ENCODE measurements around the gene ATP6V0A1. TPM values are rescaled to one million over a fixed set of nuclear protein-coding genes. Genes with fewer than 3 reads are reported as not detected.

Gene ATP6V0A1
- total RNA-seq, 2 experiments from 2014 or later: 4.6 to 6.0 TPM

DNA sequence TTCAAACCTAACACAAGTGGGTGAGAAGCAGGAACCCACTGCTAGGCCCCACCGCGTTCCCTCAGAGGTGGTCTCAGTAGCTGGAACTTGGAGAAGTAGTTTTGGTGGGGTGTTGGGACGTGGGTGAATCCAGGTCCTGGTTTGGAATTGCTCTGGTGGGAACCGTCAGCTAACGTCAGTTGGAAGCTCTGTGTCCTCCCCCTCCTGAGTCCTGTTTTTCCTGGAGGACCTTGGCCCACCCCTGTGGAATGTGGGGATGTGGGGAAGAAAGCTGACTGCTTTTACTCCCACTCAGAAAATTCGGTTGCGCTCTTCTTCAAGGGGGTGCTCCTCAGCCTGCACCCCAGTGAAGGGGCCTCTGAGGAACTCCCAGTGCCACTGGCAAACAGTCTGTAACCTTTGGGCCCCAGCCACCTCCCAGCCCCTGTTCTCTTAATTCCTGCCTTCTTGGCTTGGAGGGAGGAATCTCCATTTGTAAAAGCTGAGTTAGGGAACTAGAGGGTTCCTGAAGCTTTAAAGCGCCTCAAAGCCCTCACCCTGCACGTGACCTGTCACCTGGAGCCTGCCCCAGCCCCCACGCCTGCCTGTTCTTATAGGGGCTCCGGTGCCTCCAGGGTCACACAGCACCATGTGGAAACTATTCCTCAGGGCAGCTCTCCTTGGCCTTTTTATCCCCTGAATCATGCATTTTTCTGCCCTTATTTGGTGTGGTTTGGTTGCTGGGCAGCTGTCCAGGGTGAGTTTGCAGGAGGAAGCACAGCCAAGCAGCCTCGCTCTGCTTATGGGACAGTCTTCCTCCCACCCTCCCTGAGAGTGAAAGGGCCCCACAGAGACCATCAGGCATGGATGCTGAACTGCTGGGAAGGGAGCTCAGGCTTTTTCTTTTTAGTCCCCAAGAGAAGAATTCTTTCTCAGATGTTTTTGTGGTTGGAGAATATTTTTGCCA lies 61.1 kb downstream of the ATP6V0A1 start:
- Mint-ChIP-seq H3K27ac (no peak overlapping the region), H3K27me3 (peaks cover 42% of the 10 kb centered on the region), H3K36me3 (no peaks in the 10 kb centered on the region), H3K9me3 (ENCODE audit: low read depth) (no peaks in the 10 kb centered on the region), H3K4me3 (no peak overlapping the region), H3K4me1 (peaks cover 18% of the 10 kb centered on the region)
- CTCF ChIA-PET: interaction anchor here (0.8 to 4.8 kb wide), 20 partner anchors 7 to 336 kb away, joined by 3 to 26 read pairs (median 5); partner anchors contain the start of genes CAVIN1 and STAT3
- no peak for DNase-seq
- ATAC-seq: no peak

DNA sequence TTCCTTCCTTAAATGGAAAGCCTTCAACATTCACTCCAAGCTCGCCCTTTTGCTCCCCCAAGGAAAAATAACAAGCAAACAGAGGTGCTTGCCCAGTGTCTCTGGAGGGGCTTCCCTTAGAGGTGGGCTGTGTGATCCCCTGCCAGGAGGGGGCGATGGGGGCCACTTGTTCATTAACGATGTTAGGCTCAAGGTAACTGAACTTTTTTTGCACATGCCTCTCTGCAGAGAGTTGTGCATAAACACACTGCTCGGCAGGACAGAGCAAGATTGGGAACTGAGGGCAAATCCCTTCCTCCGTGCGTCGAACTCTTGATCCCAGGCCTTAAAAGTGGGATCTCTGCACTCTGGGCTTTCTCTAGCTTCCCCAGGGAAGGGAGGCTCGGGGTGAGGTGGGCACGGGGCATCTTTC lies 61.9 kb downstream of the ATP6V0A1 start:
- Mint-ChIP-seq H3K4me1 (peaks cover 23% of the 10 kb centered on the region), H3K27ac (no peak overlapping the region), H3K36me3 (no peaks in the 10 kb centered on the region), H3K4me3 (no peak overlapping the region), H3K9me3 (ENCODE audit: low read depth) (no peaks in the 10 kb centered on the region), H3K27me3 (peaks cover 48% of the 10 kb centered on the region)
- no peak for DNase-seq
- CTCF ChIA-PET: interaction anchor here (0.6 to 4.8 kb wide), 19 partner anchors 9 to 336 kb away, joined by 3 to 26 read pairs (median 4); partner anchors contain the start of genes CAVIN1 and STAT3
- no peak for ATAC-seq

DNA sequence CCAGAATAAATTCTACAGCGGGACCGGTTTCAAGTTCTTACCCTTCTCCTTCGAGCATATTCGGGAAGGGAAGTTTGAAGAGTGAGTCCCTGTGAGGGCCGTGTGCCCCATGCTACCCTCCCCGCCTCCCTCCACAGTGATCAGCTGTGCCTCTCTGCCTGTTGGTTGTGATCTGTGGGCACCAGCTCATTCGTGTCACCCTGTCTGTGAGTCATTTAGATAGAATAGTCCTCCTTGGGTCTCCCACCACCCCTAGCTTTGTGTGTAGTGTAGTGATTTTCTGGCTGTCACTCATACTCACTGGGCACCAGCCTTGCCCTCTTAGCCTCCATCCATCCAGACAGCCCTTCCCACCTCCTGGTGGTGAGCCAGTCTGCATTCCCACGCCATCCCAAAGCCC lies 62.4 kb downstream of the ATP6V0A1 start:
- DNase-seq (no peak), ATAC-seq (no peak)
- H3K36me3 Mint-ChIP-seq: no peaks in the 10 kb centered on the region
- no peaks in the 10 kb centered on the region for H3K9me3 Mint-ChIP-seq (ENCODE audit: low read depth)
- H3K27ac Mint-ChIP-seq: no peak overlapping the region
- peaks cover 24% of the 10 kb centered on the region for H3K4me1 Mint-ChIP-seq
- H3K4me3 Mint-ChIP-seq: no peak overlapping the region
- H3K27me3 Mint-ChIP-seq: peaks cover 48% of the 10 kb centered on the region
- CTCF ChIA-PET: interaction anchor here (0.6 to 4.8 kb wide), 16 partner anchors 9 to 337 kb away, joined by 3 to 26 read pairs (median 4); partner anchors contain the start of gene CAVIN1

DNA sequence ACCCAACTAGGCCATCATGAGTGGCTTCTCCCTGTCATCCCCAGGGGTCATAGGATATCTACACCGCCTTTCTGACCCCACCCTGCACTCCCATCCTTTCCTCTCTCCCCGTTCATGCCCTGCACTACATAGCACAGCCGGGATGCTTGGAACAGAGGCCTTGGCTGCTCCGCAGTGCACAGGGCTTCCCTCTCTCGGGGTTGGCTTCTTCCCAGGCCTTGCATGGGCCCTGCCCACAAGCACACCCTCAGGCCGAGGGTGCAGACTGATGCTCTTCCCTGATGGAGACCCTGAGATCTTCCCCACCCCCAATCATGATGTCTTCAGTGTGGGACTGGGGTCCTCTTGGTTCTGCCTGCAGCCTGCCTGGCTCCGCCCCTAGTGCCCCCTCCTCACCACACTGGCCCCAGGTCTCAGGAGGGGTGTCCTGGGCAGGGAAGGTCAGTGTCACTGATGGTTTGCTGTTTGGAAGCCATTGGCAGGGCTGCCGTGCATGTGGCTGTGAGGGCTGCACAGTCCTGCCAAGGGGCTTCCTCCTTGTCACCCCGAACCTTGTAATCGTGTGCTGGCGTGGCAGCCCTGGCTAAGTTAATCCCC lies 63.1 kb downstream of the ATP6V0A1 start:
- CTCF ChIA-PET: interaction anchor here (0.9 to 2.9 kb wide), 5 partner anchors 8 to 108 kb away, joined by 3 to 11 read pairs (median 6); no protein-coding TSS in a partner anchor
- peaks cover 25% of the 10 kb centered on the region for H3K4me1 Mint-ChIP-seq
- H3K27ac Mint-ChIP-seq: no peak overlapping the region
- ATAC-seq (no peak), DNase-seq (no peak)
- H3K36me3 Mint-ChIP-seq: no peaks in the 10 kb centered on the region
- H3K27me3 Mint-ChIP-seq: peaks cover 48% of the 10 kb centered on the region
- H3K9me3 Mint-ChIP-seq (ENCODE audit: low read depth): no peaks in the 10 kb centered on the region
- H3K4me3 Mint-ChIP-seq: no peak overlapping the region

DNA sequence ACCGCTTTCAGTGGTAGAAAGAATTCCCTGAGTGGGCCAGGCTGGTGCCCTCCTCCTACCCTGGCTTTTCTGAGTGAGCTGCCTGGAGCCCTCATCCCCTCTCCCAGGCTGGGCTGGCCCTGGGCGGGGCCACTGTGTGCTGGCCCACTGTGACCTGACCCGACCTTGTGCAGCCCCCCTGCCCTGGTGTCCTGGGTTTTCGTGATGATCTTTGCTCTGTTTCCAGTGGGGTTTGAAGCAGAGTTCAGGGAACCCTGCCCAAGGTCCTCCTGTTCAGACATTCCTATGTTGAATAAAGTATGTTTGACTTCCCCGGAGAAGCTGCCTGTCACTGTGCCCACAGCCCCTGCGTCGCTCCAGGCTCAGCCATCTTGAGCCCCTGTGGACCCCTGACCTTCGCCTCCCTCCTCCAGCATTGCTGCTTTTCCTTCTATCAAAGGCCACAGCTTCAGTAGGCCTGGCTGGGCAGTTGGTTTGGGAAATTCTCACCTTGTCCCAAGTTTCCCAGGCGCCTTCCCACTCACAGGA lies 63.6 kb downstream of the ATP6V0A1 start:
- no peak overlapping the region for H3K4me3 Mint-ChIP-seq
- H3K4me1 Mint-ChIP-seq: peaks cover 27% of the 10 kb centered on the region
- CTCF ChIA-PET: no interaction called here
- H3K36me3 Mint-ChIP-seq: no peaks in the 10 kb centered on the region
- no peak overlapping the region for H3K27ac Mint-ChIP-seq
- DNase-seq: no peak
- ATAC-seq: no peak
- H3K27me3 Mint-ChIP-seq: peaks cover 48% of the 10 kb centered on the region
- H3K9me3 Mint-ChIP-seq (ENCODE audit: low read depth): no peaks in the 10 kb centered on the region

DNA sequence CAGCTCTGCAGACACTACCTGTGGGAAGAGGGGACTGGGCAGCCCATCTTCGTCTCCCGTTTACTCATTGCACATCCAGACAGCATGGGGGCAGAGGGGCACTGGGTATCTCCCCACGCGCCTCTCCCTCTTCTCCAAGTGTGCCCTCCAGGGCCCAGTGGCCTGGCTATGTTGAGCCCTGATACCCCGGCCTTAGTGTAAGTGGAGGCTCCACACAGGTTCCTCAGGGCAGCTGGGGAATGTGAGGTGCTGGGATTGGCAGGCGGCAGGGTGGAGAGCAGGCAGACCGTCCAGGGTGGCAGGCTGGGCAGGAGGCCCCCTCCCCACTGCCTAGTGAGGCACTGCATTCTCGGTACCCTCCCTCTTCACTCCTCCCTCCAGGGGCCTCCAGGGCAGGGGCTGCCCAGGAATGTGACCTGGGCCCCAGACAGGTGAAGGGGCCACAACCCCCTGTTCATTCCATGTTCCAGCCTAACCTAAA lies 64.2 kb downstream of the ATP6V0A1 start:
- Mint-ChIP-seq H3K27me3 (peaks cover 46% of the 10 kb centered on the region), H3K4me3 (no peak overlapping the region), H3K4me1 (peaks cover 29% of the 10 kb centered on the region), H3K27ac (no peak overlapping the region), H3K9me3 (ENCODE audit: low read depth) (no peaks in the 10 kb centered on the region), H3K36me3 (no peaks in the 10 kb centered on the region)
- CTCF ChIA-PET: interaction anchor here (1.0 kb wide), 1 partner anchor 103 kb away, joined by 3 read pairs; no protein-coding TSS in a partner anchor
- ATAC-seq: no peak
- DNase-seq: no peak

DNA sequence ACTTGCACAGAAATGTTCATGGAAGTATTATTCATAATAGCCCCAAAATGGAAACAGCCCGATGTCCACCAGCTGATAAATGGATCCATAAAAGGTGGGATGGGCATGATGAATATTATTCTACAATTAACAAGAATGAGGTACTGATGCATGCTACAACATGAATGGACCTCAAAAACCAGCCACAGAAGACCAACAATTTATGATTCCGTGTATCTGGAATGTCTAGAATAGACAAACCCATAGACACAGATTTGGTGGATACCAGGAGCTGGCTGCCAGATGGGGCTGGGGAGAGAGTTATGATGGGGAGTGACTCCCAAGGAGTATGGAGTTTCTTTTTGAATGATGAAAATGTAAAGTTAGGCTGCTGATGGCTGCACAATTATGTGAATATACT lies 66.5 kb downstream of the ATP6V0A1 start:
- H3K27ac Mint-ChIP-seq: no peak overlapping the region
- H3K9me3 Mint-ChIP-seq (ENCODE audit: low read depth): no peaks in the 10 kb centered on the region
- H3K27me3 Mint-ChIP-seq: peaks cover 42% of the 10 kb centered on the region
- no peak for DNase-seq
- CTCF ChIA-PET: interaction anchor here (0.9 to 1.6 kb wide), 2 partner anchors 16 to 94 kb away, joined by 3 read pairs; no protein-coding TSS in a partner anchor
- ATAC-seq: no peak
- no peak overlapping the region for H3K4me3 Mint-ChIP-seq
- peaks cover 39% of the 10 kb centered on the region for H3K4me1 Mint-ChIP-seq
- no peaks in the 10 kb centered on the region for H3K36me3 Mint-ChIP-seq

DNA sequence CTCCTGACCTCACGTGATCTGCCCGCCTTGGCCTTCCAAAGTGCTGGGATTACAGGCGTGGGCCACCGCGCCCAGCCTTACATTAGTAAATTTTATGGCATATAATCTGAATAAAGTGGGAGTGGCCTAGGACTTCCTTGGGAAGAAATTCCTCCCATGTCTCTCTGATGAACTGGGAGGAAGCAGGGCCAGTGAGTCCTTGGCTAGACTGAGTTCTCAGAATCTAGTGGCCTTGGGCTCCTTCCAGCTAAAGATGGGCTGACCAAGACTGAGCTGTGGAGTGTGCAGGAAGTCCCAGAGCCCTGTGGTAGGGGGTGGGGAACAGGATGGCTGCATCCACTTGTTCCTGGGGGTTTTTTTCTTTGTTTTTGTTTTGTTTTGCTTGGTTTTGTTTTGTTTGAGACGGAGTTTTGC lies 67.4 kb downstream of the ATP6V0A1 start:
- DNase-seq (no peak), ATAC-seq (no peak)
- CTCF ChIA-PET: interaction anchor here (1.9 to 2.7 kb wide), 4 partner anchors 11 to 120 kb away, joined by 8 to 25 read pairs (median 24); partner anchors contain the start of genes CAVIN1 and NAGLU
- peaks cover 37% of the 10 kb centered on the region for H3K27me3 Mint-ChIP-seq
- peaks cover 46% of the 10 kb centered on the region for H3K4me1 Mint-ChIP-seq
- H3K4me3 Mint-ChIP-seq: no peak overlapping the region
- no peaks in the 10 kb centered on the region for H3K9me3 Mint-ChIP-seq (ENCODE audit: low read depth)
- no peak overlapping the region for H3K27ac Mint-ChIP-seq
- no peaks in the 10 kb centered on the region for H3K36me3 Mint-ChIP-seq

DNA sequence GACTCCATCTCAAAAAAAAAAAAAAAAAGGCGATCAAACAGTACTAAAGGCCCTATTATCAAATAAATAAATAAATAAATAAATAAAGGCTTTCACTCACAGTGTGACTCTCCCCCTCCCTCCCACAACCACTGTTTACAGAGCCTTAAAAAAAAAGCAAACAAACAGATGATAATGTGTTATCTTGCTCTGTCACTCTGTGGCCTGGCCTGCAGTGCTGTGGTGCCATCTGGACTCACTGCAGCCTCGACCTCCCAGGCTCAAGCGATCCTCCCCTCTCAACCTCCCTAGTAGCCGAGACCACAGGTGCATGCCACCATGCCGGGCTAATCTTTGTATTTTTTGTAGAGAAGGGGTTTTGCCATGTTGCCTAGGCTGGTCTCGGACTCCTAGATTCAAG lies 69.3 kb downstream of the ATP6V0A1 start:
- CTCF ChIA-PET: interaction anchor here (0.6 to 2.7 kb wide), 40 partner anchors 9 to 407 kb away, joined by 3 to 25 read pairs (median 5); partner anchors contain the start of genes CAVIN1, KAT2A, KCNH4 and NAGLU
- peaks cover 56% of the 10 kb centered on the region for H3K4me1 Mint-ChIP-seq
- no peaks in the 10 kb centered on the region for H3K9me3 Mint-ChIP-seq (ENCODE audit: low read depth)

DNA sequence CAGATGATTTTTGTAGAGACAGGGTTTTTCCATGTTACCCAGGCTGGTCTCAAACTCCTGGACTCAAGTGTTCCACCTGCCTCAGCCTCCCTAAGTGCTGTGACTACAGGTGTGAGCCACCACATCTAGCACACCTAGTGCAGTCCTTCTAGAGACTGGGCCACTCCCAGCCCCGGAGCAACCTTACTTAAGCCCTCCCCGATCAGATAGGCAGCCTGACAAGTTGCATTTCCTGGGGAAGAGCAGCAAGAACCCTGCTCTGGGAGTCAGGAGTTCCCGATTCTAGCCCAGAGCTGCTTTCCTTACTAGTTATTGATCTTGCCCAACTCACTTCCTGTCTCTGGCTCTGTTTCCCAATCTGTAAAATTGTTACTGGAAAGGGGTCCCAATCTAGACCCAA lies 70.4 kb downstream of the ATP6V0A1 start:
- H3K4me1 Mint-ChIP-seq: peaks cover 48% of the 10 kb centered on the region
- no peak overlapping the region for H3K4me3 Mint-ChIP-seq
- no peaks in the 10 kb centered on the region for H3K9me3 Mint-ChIP-seq (ENCODE audit: low read depth)
- peaks cover 27% of the 10 kb centered on the region for H3K27me3 Mint-ChIP-seq
- ATAC-seq: no peak
- CTCF ChIA-PET: interaction anchor here (1.5 to 2.7 kb wide), 5 partner anchors 12 to 348 kb away, joined by 4 to 25 read pairs (median 10); partner anchors contain the start of genes COASY and KCNH4
- no peak overlapping the region for H3K27ac Mint-ChIP-seq
- H3K36me3 Mint-ChIP-seq: no peaks in the 10 kb centered on the region
- DNase-seq: no peak

More for the DNA sequence above, 69.3 kb downstream of the ATP6V0A1 start:
- DNase-seq (no peak), ATAC-seq (no peak)
- Mint-ChIP-seq H3K36me3 (no peaks in the 10 kb centered on the region), H3K27me3 (peaks cover 25% of the 10 kb centered on the region), H3K27ac (no peak overlapping the region), H3K4me3 (no peak overlapping the region)

DNA sequence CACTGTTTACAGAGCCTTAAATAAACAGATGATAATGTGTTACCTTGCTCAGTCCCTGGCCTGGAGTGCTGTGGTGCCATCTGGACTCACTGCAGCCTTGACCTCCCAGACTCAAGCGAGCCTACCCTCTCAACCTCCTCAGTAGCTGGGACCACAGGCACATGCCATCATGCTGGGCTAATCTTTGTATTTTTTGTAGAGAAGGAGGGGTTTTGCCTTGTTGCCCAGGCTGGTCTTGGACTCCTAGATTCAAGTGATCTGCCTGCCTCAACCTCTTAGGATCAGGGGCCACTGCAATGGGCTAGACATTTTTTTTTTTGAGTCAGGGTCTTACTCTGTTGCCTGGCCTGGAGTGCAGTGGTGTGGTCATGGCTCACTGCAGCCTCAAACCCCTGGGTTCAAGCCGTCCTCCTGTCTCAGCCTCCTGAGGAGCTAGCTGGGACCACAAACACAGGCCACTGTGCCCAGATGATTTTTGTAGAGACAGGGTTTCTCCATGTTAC lies 72.3 kb downstream of the ATP6V0A1 start:
- H3K27ac Mint-ChIP-seq: no peak overlapping the region

DNA sequence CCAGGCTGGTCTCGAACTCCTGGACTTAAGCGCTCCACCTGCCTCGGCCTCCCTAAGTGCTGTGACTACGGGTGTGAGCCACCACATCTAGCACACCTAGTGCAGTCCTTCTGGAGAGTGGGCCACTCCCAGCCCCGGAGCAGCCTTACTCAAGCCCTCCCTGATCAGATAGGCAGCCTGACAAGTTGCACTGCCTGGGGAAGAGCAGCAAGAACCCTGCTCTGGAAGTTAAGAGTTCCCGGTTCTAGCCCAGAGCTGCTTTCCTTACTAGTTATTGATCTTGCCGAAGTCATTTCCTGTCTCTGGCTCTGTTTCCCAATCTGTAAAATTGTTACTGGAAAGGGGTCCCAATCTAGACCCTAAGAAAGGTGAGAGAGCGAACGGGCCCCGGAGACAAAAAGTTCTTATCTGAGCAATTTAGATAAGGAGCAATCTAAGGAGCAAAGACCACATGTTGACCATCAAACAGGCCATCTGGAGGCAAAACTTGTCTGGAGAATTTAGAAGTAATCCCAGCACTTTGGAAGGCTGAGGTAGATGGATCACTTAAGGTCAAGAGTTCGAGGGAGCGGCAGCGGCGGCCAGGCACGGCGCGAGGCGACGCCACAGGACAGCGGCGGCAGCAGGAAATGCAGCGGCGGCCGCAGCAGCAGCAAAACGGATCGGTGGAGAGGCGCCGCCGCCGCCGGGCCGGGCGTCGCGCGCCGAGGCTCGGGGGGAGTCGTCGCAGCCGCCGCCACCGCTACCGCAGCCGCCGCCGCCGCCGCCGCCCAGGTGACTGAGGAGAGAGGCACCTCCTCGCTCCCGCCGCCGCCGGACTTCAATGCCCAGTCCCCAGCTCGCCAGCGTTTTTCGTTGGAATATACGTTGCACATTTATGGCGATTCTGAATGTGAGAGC lies 73.0 kb downstream of the ATP6V0A1 start:
- Mint-ChIP-seq H3K9me3 (ENCODE audit: low read depth) (no peaks in the 10 kb centered on the region), H3K27ac (peak overlapping the region; percentile 56), H3K27me3 (peaks cover 15% of the 10 kb centered on the region), H3K4me3 (peak overlapping the region; percentile 74), H3K4me1 (peaks cover 41% of the 10 kb centered on the region), H3K36me3 (no peaks in the 10 kb centered on the region)
- no peak for ATAC-seq
- peak; percentile 60 for DNase-seq
- CTCF ChIA-PET: interaction anchor here (0.6 to 2.4 kb wide), 8 partner anchors 9 to 825 kb away, joined by 3 to 10 read pairs (median 6); partner anchors contain the start of genes BECN1 and PSMC3IP

More for the DNA sequence above, 72.3 kb downstream of the ATP6V0A1 start:
- no peak overlapping the region for H3K4me3 Mint-ChIP-seq
- H3K27me3 Mint-ChIP-seq: peaks cover 15% of the 10 kb centered on the region
- peaks cover 41% of the 10 kb centered on the region for H3K4me1 Mint-ChIP-seq
- no peaks in the 10 kb centered on the region for H3K9me3 Mint-ChIP-seq (ENCODE audit: low read depth)
- H3K36me3 Mint-ChIP-seq: no peaks in the 10 kb centered on the region
- CTCF ChIA-PET: interaction anchor here (0.7 to 2.4 kb wide), 12 partner anchors 10 to 209 kb away, joined by 3 to 16 read pairs (median 5); partner anchors contain the start of gene CAVIN1
- ATAC-seq (no peak), DNase-seq (no peak)
